Right atrium auricular region (tissue), 2 donors: Measurements from ENCODE around the gene ANK2. TPM values are rescaled to one million over a fixed set of nuclear protein-coding genes. Genes with fewer than 3 reads are reported as not detected.
A peak's percentile ranks its signal among the peaks of the same experiment; 100 is the strongest.

Experiments used
- DNase-seq: peaks from one replicate; pipeline ENCODE4 v3.0.0-alpha.2; 2019; ENCODE audit warnings: low spot score
- H3K27ac ChIP-seq, 2 donors: fragments of 200-600 bp; sonication (generic); 1 replicate in 1 of 2; 2 replicates in 1 of 2; pipeline ENCODE4 v1.5.1; 2016 to 2019
- H3K27me3 ChIP-seq, 2 donors: fragments of 200-600 bp; sonication (generic); one replicate each; pipeline versions ENCODE4 v1.5.1 to v1.6.0; 2017 to 2019
- H3K36me3 ChIP-seq: fragments of 200-600 bp; sonication (generic); one replicate; pipeline ENCODE4 v1.5.1; 2016
- H3K4me1 ChIP-seq, 2 donors: fragments of 200-600 bp; sonication (generic); one replicate each; pipeline versions ENCODE4 v1.5.1 to v1.6.0; 2017 to 2019
- H3K4me3 ChIP-seq, 2 donors: fragments of 200-600 bp; sonication (generic); 1 replicate in 1 of 2; 2 replicates in 1 of 2; pipeline ENCODE4 v1.5.1; 2017 to 2019; ENCODE audit warnings: mild to moderate bottlenecking in 1 of 2, moderate library complexity in 1 of 2
- H3K9me3 ChIP-seq, 2 donors: fragments of 200-600 bp; sonication (generic); one replicate each; pipeline ENCODE4 v1.5.1; 2019
- total RNA-seq, 2 donors: library from RNA; depleted of rRNA; stranded (reverse); fragments of >200 nt; gene quantifications; one replicate each; pipeline ENCODE4 v1.1.0, GENCODE V29; 2016
- TF ChIP-seq, protein P1 (sequence below), 2 donors: fragments of 200-600 bp; sonication (generic); IDR thresholded peaks; one replicate each; pipeline ENCODE4 v1.5.1; 2019; ENCODE audit warnings: antibody characterized with exemption in 2 of 2

Gene ANK2
- total RNA-seq, 2 donors from 2014 or later, result 169 to 332 TPM

DNA sequence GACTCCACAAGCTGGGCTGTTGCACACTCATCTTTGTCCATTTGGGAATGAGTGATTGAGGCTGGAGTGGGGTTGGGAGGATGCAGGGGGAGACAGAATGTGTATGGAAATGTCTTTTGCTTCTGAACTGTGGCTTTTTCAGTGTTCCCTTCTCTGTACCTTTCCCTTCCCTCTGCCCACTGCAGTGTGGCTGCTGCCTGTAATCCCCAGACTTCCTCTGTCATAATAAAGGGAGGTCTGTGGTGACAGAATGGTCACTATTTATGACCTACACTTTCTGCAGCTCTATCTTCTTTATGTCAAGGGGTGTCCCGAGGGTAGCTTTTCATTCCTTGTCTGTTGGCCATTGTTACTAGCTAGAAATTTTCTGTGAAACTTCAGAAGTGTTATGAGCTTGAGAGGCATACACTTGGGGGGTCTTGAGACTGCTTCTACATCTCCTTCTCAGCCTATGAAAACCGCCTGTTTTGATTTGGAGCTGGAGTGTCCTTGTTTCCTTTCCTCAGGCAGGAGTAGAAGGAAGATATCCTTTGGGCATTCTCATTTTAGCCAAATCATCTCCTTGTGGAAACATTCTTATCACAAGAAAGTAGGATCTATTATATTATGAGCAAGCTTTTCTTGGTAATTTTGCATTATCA lies 63.0 kb downstream of the ANK2 start:
- Histone ChIP-seq H3K4me1 (peaks cover 0 to 17% of the 10 kb centered on the region in 2 donors), H3K27me3 (no peaks in the 10 kb centered on the region), H3K9me3 (no peaks in the 10 kb centered on the region), H3K36me3 (no peaks in the 10 kb centered on the region), H3K27ac (no peak overlapping the region), H3K4me3 (no peak overlapping the region)
- TF ChIP-seq, protein P1, sequence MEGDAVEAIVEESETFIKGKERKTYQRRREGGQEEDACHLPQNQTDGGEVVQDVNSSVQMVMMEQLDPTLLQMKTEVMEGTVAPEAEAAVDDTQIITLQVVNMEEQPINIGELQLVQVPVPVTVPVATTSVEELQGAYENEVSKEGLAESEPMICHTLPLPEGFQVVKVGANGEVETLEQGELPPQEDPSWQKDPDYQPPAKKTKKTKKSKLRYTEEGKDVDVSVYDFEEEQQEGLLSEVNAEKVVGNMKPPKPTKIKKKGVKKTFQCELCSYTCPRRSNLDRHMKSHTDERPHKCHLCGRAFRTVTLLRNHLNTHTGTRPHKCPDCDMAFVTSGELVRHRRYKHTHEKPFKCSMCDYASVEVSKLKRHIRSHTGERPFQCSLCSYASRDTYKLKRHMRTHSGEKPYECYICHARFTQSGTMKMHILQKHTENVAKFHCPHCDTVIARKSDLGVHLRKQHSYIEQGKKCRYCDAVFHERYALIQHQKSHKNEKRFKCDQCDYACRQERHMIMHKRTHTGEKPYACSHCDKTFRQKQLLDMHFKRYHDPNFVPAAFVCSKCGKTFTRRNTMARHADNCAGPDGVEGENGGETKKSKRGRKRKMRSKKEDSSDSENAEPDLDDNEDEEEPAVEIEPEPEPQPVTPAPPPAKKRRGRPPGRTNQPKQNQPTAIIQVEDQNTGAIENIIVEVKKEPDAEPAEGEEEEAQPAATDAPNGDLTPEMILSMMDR (IDR thresholded peaks at IDR 0.05), result no peak
- no peak for DNase-seq

DNA sequence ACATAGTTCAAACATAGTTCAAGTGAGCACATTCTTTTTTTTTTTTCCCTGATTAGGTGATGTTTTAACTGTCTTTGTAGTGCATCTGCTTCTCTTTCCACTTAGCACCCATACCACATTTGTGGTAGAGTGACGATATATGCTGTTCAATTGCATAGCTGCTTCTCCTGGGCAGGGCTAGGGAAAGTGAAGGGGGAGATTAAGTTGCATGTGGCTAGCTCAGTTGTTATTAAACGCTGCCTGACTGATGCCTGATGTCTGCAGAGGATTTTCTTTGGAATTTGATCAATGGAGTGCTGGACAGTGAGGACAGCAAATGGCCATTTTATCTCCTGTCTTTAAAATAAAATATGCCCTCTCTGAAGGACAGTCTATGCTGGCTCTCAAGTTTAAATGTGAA lies 63.7 kb downstream of the ANK2 start:
- Histone ChIP-seq H3K4me1 (peaks cover 0 to 17% of the 10 kb centered on the region in 2 donors), H3K27me3 (no peaks in the 10 kb centered on the region), H3K27ac (no peak overlapping the region), H3K36me3 (no peaks in the 10 kb centered on the region), H3K9me3 (no peaks in the 10 kb centered on the region), H3K4me3 (no peak overlapping the region)
- TF ChIP-seq, protein P1 (IDR thresholded peaks at IDR 0.05), result no peak
- no peak for DNase-seq

DNA sequence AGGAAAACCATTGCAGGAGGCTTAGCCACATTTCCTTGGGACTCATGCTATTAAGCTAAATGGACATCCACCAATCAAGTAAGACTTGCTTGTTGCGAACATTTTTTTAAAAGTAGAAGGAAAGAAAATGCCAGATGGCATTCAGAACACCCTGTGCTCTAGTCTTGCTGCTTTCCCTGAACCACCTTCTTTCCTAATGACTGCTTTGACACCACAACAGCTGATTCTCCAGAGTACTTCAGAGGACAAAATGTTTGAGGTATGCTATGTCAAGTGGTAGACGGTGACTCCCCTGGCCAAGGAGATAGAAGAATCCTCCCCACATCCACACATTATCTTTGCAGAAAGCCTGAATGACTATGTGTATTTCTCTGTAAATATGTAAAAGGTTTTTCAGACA lies 65.4 kb downstream of the ANK2 start:
- H3K27me3 ChIP-seq, result no peaks in the 10 kb centered on the region
- DNase-seq, result no peak
- H3K4me1 ChIP-seq, result peaks cover 0 to 17% of the 10 kb centered on the region in 2 donors
- no peaks in the 10 kb centered on the region for H3K36me3 ChIP-seq
- H3K9me3 ChIP-seq, result no peaks in the 10 kb centered on the region
- TF ChIP-seq, protein P1 (IDR thresholded peaks at IDR 0.05), result no peak
- peak overlapping the region in 1 of 2 donors; percentile 62 for H3K27ac ChIP-seq
- H3K4me3 ChIP-seq, result no peak overlapping the region

DNA sequence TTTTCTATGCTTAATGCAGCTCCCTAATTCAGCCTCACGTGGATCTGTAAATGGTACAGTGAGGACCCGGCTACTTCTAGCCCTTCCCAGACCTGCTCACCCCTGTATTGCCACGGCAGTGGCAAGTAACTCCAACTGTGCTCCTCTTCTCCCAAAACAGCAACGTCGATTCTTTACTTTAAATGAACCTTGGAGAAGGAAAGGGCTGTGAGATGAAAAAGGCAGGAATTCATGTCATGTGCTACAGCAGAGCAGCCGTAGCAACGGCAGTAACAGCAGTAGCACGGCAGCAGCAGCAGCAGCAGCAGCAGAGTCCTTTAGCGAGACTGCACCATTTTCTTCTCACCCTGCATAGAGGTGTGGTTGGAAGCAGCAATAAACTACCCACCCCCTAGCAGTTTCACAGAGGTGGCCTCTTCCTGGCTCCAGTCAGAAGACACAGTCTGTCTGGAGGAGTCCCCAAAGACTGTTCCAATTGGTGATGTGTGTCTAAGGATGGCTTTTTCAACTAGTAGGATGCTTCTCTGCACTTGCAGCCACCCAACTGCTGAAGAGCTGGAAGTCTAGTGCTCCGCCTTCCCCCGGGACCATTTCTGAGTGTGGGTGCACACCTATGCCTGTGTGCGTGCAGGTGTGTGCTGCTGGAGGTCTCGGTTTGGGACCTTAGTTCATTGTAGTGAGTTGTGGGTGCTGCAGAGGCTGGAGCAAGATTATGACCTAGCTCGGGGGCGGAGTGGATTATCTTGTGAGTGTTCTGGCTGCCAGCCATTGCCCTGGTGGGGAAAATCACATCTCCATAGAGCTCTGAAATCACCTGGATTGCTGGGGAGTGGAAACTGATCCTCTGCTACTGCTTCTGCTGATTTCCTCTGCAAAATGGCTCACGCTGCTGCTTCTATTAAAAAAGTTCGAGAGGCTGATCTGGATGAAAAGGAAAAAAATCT lies 67.2 kb downstream of the ANK2 start:
- peak overlapping the region in 1 of 2 donors; percentile 12 for H3K4me3 ChIP-seq
- no peaks in the 10 kb centered on the region for H3K27me3 ChIP-seq
- TF ChIP-seq, protein P1 (IDR thresholded peaks at IDR 0.05), result no peak
- no peaks in the 10 kb centered on the region for H3K9me3 ChIP-seq
- H3K36me3 ChIP-seq, result no peaks in the 10 kb centered on the region
- peaks cover 0 to 17% of the 10 kb centered on the region in 2 donors for H3K4me1 ChIP-seq
- DNase-seq, result no peak
- H3K27ac ChIP-seq, result peak overlapping the region in 1 of 2 donors; percentile 6

DNA sequence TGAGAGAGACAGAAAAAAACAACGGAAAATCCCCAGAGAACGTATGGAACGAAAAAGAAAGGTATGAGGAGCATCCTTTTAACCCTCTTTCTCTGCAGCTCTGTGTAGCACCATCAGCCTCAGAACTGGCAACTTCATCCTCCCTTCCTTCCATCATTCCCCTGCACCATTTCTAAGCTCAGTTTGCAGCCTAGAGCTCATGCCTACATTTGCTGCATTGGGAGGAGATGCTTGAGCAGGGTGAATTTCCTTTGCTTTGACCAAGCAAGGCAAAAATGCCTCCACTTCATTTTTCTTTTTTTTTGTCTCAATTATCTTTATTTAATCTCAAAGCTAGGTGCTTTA lies 67.9 kb downstream of the ANK2 start:
- no peaks in the 10 kb centered on the region for H3K36me3 ChIP-seq
- peaks cover 0 to 17% of the 10 kb centered on the region in 2 donors for H3K4me1 ChIP-seq
- no peaks in the 10 kb centered on the region for H3K27me3 ChIP-seq
- H3K9me3 ChIP-seq, result no peaks in the 10 kb centered on the region
- H3K27ac ChIP-seq, result no peak overlapping the region
- H3K4me3 ChIP-seq, result no peak overlapping the region
- no peak for DNase-seq
- TF ChIP-seq, protein P1 (IDR thresholded peaks at IDR 0.05), result no peak
